Lower lobe of right lung (tissue), 2 donors: ENCODE results near the gene CLSTN2. TPM values are rescaled to one million over a fixed set of nuclear protein-coding genes. Genes with fewer than 3 reads are reported as not detected.

Experiments used
- ATAC-seq, 2 donors: fragments of 200-7000 bp; cut with Tn5 transposase; one replicate each; pipeline ENCODE4 v1.9.1; 2020 to 2022; ENCODE audit warnings: mild to moderate bottlenecking in 2 of 2, moderate library complexity in 2 of 2
- DNase-seq: peaks from one replicate; pipeline ENCODE4 v3.0.0-alpha.2; 2020
- H3K27ac ChIP-seq: fragments of 200-600 bp; one replicate; pipeline ENCODE4 v1.8.0; 2022
- H3K27me3 ChIP-seq: fragments of 200-600 bp; one replicate; pipeline ENCODE4 v1.8.0; 2022; ENCODE audit warnings: low read depth
- H3K36me3 ChIP-seq: fragments of 200-600 bp; one replicate; pipeline ENCODE4 v1.8.0; 2022; ENCODE audit warnings: mild to moderate bottlenecking
- H3K4me1 ChIP-seq: fragments of 200-600 bp; one replicate; pipeline ENCODE4 v1.8.0; 2022
- H3K4me3 ChIP-seq: fragments of 200-600 bp; one replicate; pipeline ENCODE4 v1.8.0; 2022; ENCODE audit warnings: mild to moderate bottlenecking
- H3K9me3 ChIP-seq: fragments of 200-600 bp; one replicate; pipeline ENCODE4 v1.8.0; 2022
- CTCF ChIP-seq: fragments of 200-600 bp; IDR thresholded peaks from one replicate; pipeline ENCODE4 v1.8.0; 2022; ENCODE audit warnings: antibody characterized with exemption, mild to moderate bottlenecking
- intact Hi-C: fragments of 100-400 bp; cut with DNase I; formaldehyde crosslinking; loops from one replicate; pipeline ENCODE4 v1.11.0; 2022
- total RNA-seq: library from RNA; stranded (reverse); fragmentation: NEBNext Ultra II Directional; extraction: Animal tissue kit (Norgen Biotek cat#: 25700); gene quantifications from one replicate; pipeline ENCODE4 v1.2.1, GENCODE V29; 2021
- donor health status: DM: no; HTN: yes; CAD: no; lungs with severe emphysema.

Gene CLSTN2
- total RNA-seq, 1 donor from 2014 or later = 4.5 TPM

GRCh38 chr3:140007081-140007480 is 72.1 kb downstream of the CLSTN2 start:
- no peak for TF ChIP-seq CTCF
- Histone ChIP-seq H3K27me3 (no peaks in the 10 kb centered on the region), H3K27ac (no peak overlapping the region), H3K4me3 (no peak overlapping the region), H3K36me3 (no peaks in the 10 kb centered on the region), H3K4me1 (no peaks in the 10 kb centered on the region), H3K9me3 (no peaks in the 10 kb centered on the region)
- intact Hi-C loops = no loop called here
- DNase-seq = no peak
- no peak for ATAC-seq

- Histone ChIP-seq H3K27ac (no peak overlapping the region), H3K9me3 (no peaks in the 10 kb centered on the region), H3K27me3 (no peaks in the 10 kb centered on the region), H3K36me3 (no peaks in the 10 kb centered on the region), H3K4me1 (no peaks in the 10 kb centered on the region), H3K4me3 (no peak overlapping the region)
- intact Hi-C loops = no loop called here
- DNase-seq = no peak
- no peak for TF ChIP-seq CTCF
- no peak for ATAC-seq
These were observed 73.2 kb downstream of the CLSTN2 start for GRCh38 chr3:140007911-140008869.

GRCh38 chr3:140010391-140010790 is 75.4 kb downstream of the CLSTN2 start:
- Histone ChIP-seq H3K27ac (no peak overlapping the region), H3K4me3 (no peak overlapping the region), H3K9me3 (no peaks in the 10 kb centered on the region), H3K4me1 (no peaks in the 10 kb centered on the region), H3K27me3 (no peaks in the 10 kb centered on the region), H3K36me3 (no peaks in the 10 kb centered on the region)
- intact Hi-C loops = no loop called here
- ATAC-seq (no peak), DNase-seq (no peak)
- TF ChIP-seq CTCF = no peak

GRCh38 chr3:140011086-140011485 is 76.1 kb downstream of the CLSTN2 start:
- Histone ChIP-seq H3K4me1 (no peaks in the 10 kb centered on the region), H3K36me3 (no peaks in the 10 kb centered on the region), H3K27ac (no peak overlapping the region), H3K27me3 (no peaks in the 10 kb centered on the region), H3K4me3 (no peak overlapping the region), H3K9me3 (no peaks in the 10 kb centered on the region)
- no peak for DNase-seq
- intact Hi-C loops = no loop called here
- no peak for ATAC-seq
- TF ChIP-seq CTCF = no peak

- H3K27ac ChIP-seq = no peak overlapping the region
- ATAC-seq (no peak), DNase-seq (no peak)
- TF ChIP-seq CTCF = no peak
- no peaks in the 10 kb centered on the region for H3K9me3 ChIP-seq
- H3K36me3 ChIP-seq = no peaks in the 10 kb centered on the region
- no peaks in the 10 kb centered on the region for H3K4me1 ChIP-seq
- intact Hi-C loops = no loop called here
- no peak overlapping the region for H3K4me3 ChIP-seq
- no peaks in the 10 kb centered on the region for H3K27me3 ChIP-seq
These were observed 76.8 kb downstream of the CLSTN2 start for GRCh38 chr3:140011611-140012277.
